ENCODE measurements around the gene TOR2A.

Gene TOR2A

GRCh38 chr9:127776195-127776923 is 41.3 kb upstream of the TOR2A start:
- H3K4me3 ChIP-seq (ENCODE audit: low read depth, low read length) = no peak overlapping the region
- H3K9me3 ChIP-seq (ENCODE audit: control insufficient read depth, insufficient read depth, low read length) = no peaks in the 10 kb centered on the region
- peaks cover 9% of the 10 kb centered on the region for H3K4me1 ChIP-seq (ENCODE audit: control insufficient read depth, insufficient read depth, low read length)
- no peaks in the 10 kb centered on the region for H3K36me3 ChIP-seq (ENCODE audit: control insufficient read depth, insufficient read depth, low read length)
- H3K27me3 ChIP-seq (ENCODE audit: control insufficient read depth, insufficient read depth, low read length) = no peaks in the 10 kb centered on the region
- no peak overlapping the region for H3K9ac ChIP-seq (ENCODE audit: low read depth, low read length)

- Histone ChIP-seq H3K36me3 (ENCODE audit: control insufficient read depth, insufficient read depth, low read length) (no peaks in the 10 kb centered on the region), H3K9ac (ENCODE audit: low read depth, low read length) (no peak overlapping the region), H3K4me3 (ENCODE audit: low read depth, low read length) (no peak overlapping the region), H3K27me3 (ENCODE audit: control insufficient read depth, insufficient read depth, low read length) (no peaks in the 10 kb centered on the region), H3K9me3 (ENCODE audit: control insufficient read depth, insufficient read depth, low read length) (no peaks in the 10 kb centered on the region), H3K4me1 (ENCODE audit: control insufficient read depth, insufficient read depth, low read length) (peaks cover 19% of the 10 kb centered on the region)
Measured at GRCh38 chr9:127773981-127774380, 38.9 kb upstream of the TOR2A start.

- H3K9me3 ChIP-seq (ENCODE audit: control insufficient read depth, insufficient read depth, low read length) = no peaks in the 10 kb centered on the region
- no peaks in the 10 kb centered on the region for H3K27me3 ChIP-seq (ENCODE audit: control insufficient read depth, insufficient read depth, low read length)
- H3K4me3 ChIP-seq (ENCODE audit: low read depth, low read length) = no peak overlapping the region
- H3K36me3 ChIP-seq (ENCODE audit: control insufficient read depth, insufficient read depth, low read length) = no peaks in the 10 kb centered on the region
- H3K9ac ChIP-seq (ENCODE audit: low read depth, low read length) = no peak overlapping the region
- peaks cover 19% of the 10 kb centered on the region for H3K4me1 ChIP-seq (ENCODE audit: control insufficient read depth, insufficient read depth, low read length)
Measured at GRCh38 chr9:127773272-127773671, 38.2 kb upstream of the TOR2A start.

- Histone ChIP-seq H3K36me3 (ENCODE audit: control insufficient read depth, insufficient read depth, low read length) (no peaks in the 10 kb centered on the region), H3K4me1 (ENCODE audit: control insufficient read depth, insufficient read depth, low read length) (peaks cover 19% of the 10 kb centered on the region), H3K4me3 (ENCODE audit: low read depth, low read length) (no peak overlapping the region), H3K9me3 (ENCODE audit: control insufficient read depth, insufficient read depth, low read length) (no peaks in the 10 kb centered on the region), H3K9ac (ENCODE audit: low read depth, low read length) (no peak overlapping the region), H3K27me3 (ENCODE audit: control insufficient read depth, insufficient read depth, low read length) (no peaks in the 10 kb centered on the region)
Measured at GRCh38 chr9:127772603-127773002, 37.5 kb upstream of the TOR2A start.

GRCh38 chr9:127771570-127772189 is 36.6 kb upstream of the TOR2A start:
- Histone ChIP-seq H3K4me1 (ENCODE audit: control insufficient read depth, insufficient read depth, low read length) (peaks cover 18% of the 10 kb centered on the region), H3K9me3 (ENCODE audit: control insufficient read depth, insufficient read depth, low read length) (no peaks in the 10 kb centered on the region), H3K4me3 (ENCODE audit: low read depth, low read length) (peak overlapping the region; percentile 45), H3K27me3 (ENCODE audit: control insufficient read depth, insufficient read depth, low read length) (no peaks in the 10 kb centered on the region), H3K36me3 (ENCODE audit: control insufficient read depth, insufficient read depth, low read length) (no peaks in the 10 kb centered on the region), H3K9ac (ENCODE audit: low read depth, low read length) (no peak overlapping the region)

- peak overlapping the region; percentile 64 for H3K4me3 ChIP-seq (ENCODE audit: low read depth, low read length)
- H3K9ac ChIP-seq (ENCODE audit: low read depth, low read length) = no peak overlapping the region
- no peaks in the 10 kb centered on the region for H3K36me3 ChIP-seq (ENCODE audit: control insufficient read depth, insufficient read depth, low read length)
- H3K4me1 ChIP-seq (ENCODE audit: control insufficient read depth, insufficient read depth, low read length) = peaks cover 14% of the 10 kb centered on the region
- no peaks in the 10 kb centered on the region for H3K27me3 ChIP-seq (ENCODE audit: control insufficient read depth, insufficient read depth, low read length)
- H3K9me3 ChIP-seq (ENCODE audit: control insufficient read depth, insufficient read depth, low read length) = no peaks in the 10 kb centered on the region
Measured at GRCh38 chr9:127770905-127771569, 35.9 kb upstream of the TOR2A start.

- H3K27me3 ChIP-seq (ENCODE audit: control insufficient read depth, insufficient read depth, low read length) = no peaks in the 10 kb centered on the region
- no peak overlapping the region for H3K9ac ChIP-seq (ENCODE audit: low read depth, low read length)
- H3K9me3 ChIP-seq (ENCODE audit: control insufficient read depth, insufficient read depth, low read length) = no peaks in the 10 kb centered on the region
- H3K36me3 ChIP-seq (ENCODE audit: control insufficient read depth, insufficient read depth, low read length) = no peaks in the 10 kb centered on the region
- peak overlapping the region; percentile 64 for H3K4me3 ChIP-seq (ENCODE audit: low read depth, low read length)
- H3K4me1 ChIP-seq (ENCODE audit: control insufficient read depth, insufficient read depth, low read length) = peaks cover 14% of the 10 kb centered on the region
Measured at GRCh38 chr9:127770583-127770904, 35.5 kb upstream of the TOR2A start.

GRCh38 chr9:127769929-127770582 is 35.0 kb upstream of the TOR2A start:
- Histone ChIP-seq H3K27me3 (ENCODE audit: control insufficient read depth, insufficient read depth, low read length) (no peaks in the 10 kb centered on the region), H3K9me3 (ENCODE audit: control insufficient read depth, insufficient read depth, low read length) (no peaks in the 10 kb centered on the region), H3K4me1 (ENCODE audit: control insufficient read depth, insufficient read depth, low read length) (peaks cover 14% of the 10 kb centered on the region), H3K4me3 (ENCODE audit: low read depth, low read length) (peak overlapping the region; percentile 64), H3K36me3 (ENCODE audit: control insufficient read depth, insufficient read depth, low read length) (no peaks in the 10 kb centered on the region), H3K9ac (ENCODE audit: low read depth, low read length) (no peak overlapping the region)

GRCh38 chr9:127769101-127769500 is 34.0 kb upstream of the TOR2A start:
- H3K27me3 ChIP-seq (ENCODE audit: control insufficient read depth, insufficient read depth, low read length) = no peaks in the 10 kb centered on the region
- peaks cover 14% of the 10 kb centered on the region for H3K4me1 ChIP-seq (ENCODE audit: control insufficient read depth, insufficient read depth, low read length)
- no peak overlapping the region for H3K9ac ChIP-seq (ENCODE audit: low read depth, low read length)
- H3K9me3 ChIP-seq (ENCODE audit: control insufficient read depth, insufficient read depth, low read length) = no peaks in the 10 kb centered on the region
- no peak overlapping the region for H3K4me3 ChIP-seq (ENCODE audit: low read depth, low read length)
- H3K36me3 ChIP-seq (ENCODE audit: control insufficient read depth, insufficient read depth, low read length) = no peaks in the 10 kb centered on the region

GRCh38 chr9:127768698-127769097 is 33.6 kb upstream of the TOR2A start:
- no peak overlapping the region for H3K4me3 ChIP-seq (ENCODE audit: low read depth, low read length)
- H3K27me3 ChIP-seq (ENCODE audit: control insufficient read depth, insufficient read depth, low read length) = no peaks in the 10 kb centered on the region
- no peaks in the 10 kb centered on the region for H3K9me3 ChIP-seq (ENCODE audit: control insufficient read depth, insufficient read depth, low read length)
- H3K4me1 ChIP-seq (ENCODE audit: control insufficient read depth, insufficient read depth, low read length) = peaks cover 16% of the 10 kb centered on the region
- H3K36me3 ChIP-seq (ENCODE audit: control insufficient read depth, insufficient read depth, low read length) = no peaks in the 10 kb centered on the region
- H3K9ac ChIP-seq (ENCODE audit: low read depth, low read length) = no peak overlapping the region

GRCh38 chr9:127767909-127768331 is 32.8 kb upstream of the TOR2A start:
- Histone ChIP-seq H3K36me3 (ENCODE audit: control insufficient read depth, insufficient read depth, low read length) (no peaks in the 10 kb centered on the region), H3K27me3 (ENCODE audit: control insufficient read depth, insufficient read depth, low read length) (no peaks in the 10 kb centered on the region), H3K9me3 (ENCODE audit: control insufficient read depth, insufficient read depth, low read length) (no peaks in the 10 kb centered on the region), H3K9ac (ENCODE audit: low read depth, low read length) (no peak overlapping the region), H3K4me1 (ENCODE audit: control insufficient read depth, insufficient read depth, low read length) (peaks cover 19% of the 10 kb centered on the region), H3K4me3 (ENCODE audit: low read depth, low read length) (no peak overlapping the region)

Data from iPS-15b (cell line).